Measurements from ENCODE around the gene A1BG.
"Not testable (repeated sequence)": the region's sequence is repeated elsewhere in the genome, so short reads cannot be mapped to it uniquely, and the experiment has no call there.

A1BG gene

GRCh38 chr19:58361900-58362271, 8.6 kb upstream of the A1BG start:
- DNase-seq (ENCODE audit: low read depth in 2 of 3, low spot score in 1 of 3) = peak; percentile 25 to 47 (median 47)

DNA sequence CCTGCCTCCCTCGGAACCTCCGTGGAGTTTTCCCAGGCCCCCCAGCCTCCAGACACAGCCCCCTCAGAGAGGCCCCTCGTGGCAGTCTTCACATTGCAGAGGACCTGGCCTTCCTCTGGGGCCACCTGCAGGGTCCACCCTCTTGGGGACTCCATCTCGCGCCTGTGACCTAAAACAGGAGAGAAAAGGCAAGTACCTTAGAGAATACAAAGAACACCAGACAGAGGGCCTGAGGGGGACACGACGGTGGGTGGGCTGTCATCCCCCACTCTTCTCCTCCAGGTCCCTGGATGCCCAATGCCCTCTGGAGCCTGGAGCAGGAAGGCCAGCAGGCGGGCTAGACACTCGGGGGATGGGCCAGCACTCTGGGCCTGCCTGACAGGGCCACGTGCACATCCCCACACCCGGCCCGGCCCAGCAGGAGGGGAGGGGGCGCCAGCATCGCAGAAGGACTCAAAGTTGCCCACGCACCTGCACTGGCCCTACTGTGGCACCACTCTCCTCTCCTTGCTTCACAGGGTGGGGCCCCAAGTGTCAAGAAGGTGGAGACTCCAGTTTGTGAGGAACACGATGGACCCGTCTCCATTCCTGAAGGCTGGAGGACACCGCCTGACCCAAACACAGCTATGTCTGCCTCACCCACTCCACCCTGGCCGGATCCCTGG, 4.3 kb upstream of the A1BG start:
- no peak for DNase-seq (ENCODE audit: low read depth in 2 of 3, low spot score in 1 of 3)

DNA sequence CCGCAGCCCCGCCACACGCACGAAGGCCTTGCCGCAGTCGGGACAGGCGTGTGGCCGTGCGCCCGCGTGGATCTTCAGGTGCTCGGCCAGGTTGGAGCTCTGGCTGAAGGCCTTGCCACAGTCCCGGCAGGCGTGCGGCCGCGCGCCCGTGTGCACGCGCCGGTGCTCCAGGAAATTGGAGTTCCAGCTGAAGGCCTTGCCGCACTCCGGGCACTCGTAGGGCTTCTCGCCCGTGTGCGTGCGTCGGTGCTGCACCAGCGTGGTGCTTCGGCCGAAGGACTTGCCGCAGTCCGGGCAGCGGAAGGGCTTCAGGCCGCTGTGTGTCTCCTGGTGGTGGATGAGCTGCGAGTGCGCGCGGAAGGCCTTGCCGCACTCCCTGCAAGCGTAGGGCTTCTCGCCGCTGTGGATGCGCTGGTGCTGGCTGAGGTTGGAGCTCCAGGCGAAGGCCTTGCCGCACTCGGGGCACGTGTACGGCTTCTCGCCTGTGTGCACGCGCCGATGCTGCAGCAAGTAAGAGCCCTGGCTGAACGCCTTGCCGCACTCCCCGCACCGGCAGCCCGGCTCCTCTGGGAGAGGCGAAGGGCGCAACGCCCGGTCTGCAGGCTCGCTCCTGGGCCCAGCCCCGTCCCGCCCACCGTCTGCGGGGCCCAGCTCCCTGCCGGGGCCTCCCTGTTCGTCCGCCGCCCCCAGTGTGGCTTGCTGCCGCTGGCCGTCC, 3.6 kb upstream of the A1BG start:
- no peak for DNase-seq (ENCODE audit: low read depth in 2 of 3, low spot score in 1 of 3)

DNA sequence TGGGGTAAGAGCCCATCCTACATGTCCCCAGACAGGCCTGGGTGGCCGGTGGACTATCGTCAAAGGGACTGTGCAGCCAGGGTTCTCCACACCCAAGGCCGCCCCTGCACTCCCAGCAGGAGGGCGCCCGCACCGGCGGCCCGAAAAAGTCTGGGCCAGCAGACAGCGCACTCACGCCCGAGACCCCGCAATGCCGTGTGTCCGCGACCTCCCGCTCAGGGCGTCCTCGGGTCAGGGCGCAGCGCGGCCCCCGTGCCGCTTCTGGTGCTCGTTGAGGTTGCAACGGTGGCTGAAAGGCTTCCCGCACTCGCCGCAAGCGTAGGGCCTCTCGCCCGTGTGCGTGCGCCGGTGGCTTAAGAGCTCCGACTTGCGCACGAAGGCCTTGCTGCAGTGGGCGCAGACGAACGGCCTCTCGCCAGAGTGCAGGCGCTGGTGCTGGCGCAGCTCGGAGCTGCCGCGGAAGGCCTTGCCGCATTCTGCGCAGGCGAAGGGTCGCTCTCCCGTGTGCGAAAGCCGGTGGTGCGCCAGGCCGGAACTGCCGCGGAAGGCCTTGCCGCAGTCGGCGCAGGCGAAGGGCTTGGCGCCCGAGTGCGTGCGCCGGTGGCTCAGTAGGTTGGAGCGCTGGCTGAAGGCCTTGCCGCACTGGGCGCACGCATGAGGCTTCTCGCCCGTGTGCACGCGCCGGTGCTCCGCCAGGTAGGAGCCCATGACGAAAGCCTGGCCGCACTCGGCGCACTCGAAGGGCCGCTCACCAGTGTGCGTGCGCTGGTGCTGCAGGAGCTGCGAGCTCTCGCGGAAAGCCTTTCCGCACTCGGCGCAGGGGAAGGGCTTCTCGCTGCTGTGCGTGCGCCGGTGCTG, 2.8 kb upstream of the A1BG start:
- DNase-seq (ENCODE audit: low read depth in 2 of 3, low spot score in 1 of 3) = no peak

GRCh38 chr19:58355215-58355796, 2.0 kb upstream of the A1BG start:
- no peak for DNase-seq (ENCODE audit: low read depth in 2 of 3, low spot score in 1 of 3)

DNA sequence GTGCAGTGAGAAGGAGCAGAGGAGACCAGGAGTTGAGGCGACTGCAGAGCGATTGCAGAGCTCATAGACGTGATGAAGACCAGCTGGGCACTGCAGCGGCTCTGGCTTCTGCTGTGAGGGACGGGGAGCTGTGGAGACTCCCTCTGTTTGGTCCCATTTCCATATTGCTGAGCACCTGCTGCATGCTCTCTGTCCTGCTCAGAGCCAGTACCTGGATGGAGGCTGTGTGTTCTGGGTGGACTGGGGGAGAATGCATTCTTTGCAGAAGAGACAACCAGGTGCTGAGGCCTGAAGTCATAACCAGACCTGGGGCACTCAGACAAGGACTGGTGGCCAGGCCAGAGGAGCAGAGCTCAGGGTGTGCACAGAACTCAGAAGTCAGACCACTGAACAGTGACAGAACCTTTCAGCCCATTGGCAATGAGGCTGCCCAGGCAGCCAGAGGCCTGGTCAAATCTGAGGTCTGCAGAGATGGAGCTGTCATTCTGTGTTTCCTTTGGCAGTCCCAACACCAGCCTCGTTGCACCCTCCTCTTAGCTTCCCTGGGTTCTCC, 1.3 kb upstream of the A1BG start:
- no peak for DNase-seq (ENCODE audit: low read depth in 2 of 3, low spot score in 1 of 3)

DNA sequence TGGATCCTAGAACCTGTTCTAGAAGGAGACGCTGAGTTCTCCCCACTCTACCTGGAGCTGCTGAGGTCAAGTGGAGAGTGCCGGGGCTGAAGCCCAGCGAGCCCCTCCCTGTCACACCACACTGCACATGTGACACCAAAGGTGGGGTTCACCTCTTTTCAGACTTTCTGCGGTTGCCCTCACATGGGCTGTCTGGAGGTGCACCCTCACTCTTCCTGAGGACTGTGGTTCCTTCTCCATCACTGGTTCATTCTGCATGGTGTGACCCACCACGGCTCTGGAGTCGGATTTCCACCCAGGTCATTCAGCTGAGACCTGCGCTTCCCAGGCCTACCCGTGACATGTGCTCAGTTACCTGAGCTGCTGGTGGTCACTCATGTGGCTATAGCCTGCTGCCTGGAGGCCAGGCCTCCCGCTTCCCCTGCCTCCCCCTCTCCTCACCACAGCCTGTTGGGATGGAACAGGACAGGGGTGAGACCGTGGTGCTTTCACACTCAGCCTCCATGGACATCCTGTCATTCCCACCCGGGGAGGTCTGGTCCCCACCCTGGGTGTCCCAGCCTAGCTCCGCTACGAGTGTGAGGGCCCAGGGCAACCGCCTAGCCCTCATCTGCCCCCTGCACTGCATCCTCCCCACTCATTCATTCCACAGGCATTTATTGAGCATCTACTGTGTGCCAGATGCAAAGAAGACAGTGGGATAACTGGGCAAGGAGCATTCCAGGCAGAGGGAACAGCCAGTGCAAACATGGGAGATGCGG, 605 bp upstream of the A1BG start:
- DNase-seq (ENCODE audit: low read depth in 2 of 3, low spot score in 1 of 3) = no peak

DNA sequence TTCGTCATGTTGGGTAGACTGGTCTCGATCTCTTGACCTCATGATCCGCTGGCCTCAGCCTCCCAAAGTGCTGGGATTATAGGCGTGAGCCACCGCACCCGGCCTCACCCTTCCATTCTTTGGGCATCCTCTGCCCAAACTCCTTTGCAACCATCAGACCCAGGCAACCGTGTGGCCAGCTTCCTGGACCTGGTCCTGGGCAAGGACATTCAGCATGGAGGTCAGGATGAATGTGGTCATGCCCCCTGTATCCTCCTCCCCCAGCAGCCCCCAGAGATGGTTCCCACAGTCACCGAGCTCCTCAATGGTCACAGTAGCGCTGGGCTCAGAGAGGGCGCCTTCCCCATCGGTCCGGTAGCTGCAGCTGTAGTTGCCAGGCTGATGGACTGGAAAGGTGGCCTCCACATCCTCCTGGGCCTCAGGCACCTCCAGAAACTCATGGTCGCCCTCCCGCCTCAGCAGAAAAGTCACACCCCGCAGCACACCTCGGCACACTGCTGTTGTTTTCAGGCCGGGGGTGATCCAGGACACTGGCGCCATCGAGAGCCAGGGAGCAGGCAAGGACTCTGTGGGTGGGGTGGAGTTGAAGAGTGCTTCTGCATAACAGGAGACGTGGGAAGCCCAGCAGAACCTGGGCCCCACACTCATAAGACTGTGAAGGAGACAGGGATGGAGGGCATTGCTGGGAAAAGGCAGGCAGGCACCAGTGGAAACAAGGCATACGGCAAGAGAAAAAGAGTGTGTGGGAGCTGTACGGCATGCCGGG, 1.1 kb downstream of the A1BG start:
- DNase-seq (ENCODE audit: low read depth in 2 of 3, low spot score in 1 of 3) = no peak

GRCh38 chr19:58351558-58351878, 1.8 kb downstream of the A1BG start:
- no peak for DNase-seq (ENCODE audit: low read depth in 2 of 3, low spot score in 1 of 3)

- DNase-seq (ENCODE audit: low read depth in 2 of 3, low spot score in 1 of 3) = no peak
Observed at GRCh38 chr19:58350871-58351557, 2.3 kb downstream of the A1BG start.

GRCh38 chr19:58350001-58350861, 3.1 kb downstream of the A1BG start:
- DNase-seq (ENCODE audit: low read depth in 2 of 3, low spot score in 1 of 3) = no peak

- no peak for DNase-seq (ENCODE audit: low read depth in 2 of 3, low spot score in 1 of 3)
Observed at GRCh38 chr19:58349590-58349989, 3.7 kb downstream of the A1BG start.

DNA sequence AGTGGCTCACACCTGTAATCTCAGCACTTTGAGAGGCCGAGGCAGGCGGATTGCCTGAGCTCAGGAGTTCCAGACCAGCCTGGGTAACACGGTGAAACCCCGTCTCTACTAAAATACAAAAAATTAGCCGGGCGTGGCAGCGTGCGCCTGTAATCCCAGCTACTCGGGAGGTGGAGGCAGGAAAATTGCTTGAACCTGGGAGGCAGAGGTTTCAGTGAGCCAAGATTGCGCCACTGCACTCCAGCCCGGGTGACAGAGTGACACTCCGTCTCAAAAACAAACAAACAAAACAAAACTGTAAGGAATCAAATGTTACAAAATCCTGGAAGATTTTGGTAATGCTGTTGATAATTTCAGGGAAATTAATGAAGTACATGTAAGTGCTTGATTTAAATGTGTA, 5.2 kb downstream of the A1BG start:
- DNase-seq (ENCODE audit: low read depth in 2 of 3, low spot score in 1 of 3) = not testable (repeated sequence)

DNA sequence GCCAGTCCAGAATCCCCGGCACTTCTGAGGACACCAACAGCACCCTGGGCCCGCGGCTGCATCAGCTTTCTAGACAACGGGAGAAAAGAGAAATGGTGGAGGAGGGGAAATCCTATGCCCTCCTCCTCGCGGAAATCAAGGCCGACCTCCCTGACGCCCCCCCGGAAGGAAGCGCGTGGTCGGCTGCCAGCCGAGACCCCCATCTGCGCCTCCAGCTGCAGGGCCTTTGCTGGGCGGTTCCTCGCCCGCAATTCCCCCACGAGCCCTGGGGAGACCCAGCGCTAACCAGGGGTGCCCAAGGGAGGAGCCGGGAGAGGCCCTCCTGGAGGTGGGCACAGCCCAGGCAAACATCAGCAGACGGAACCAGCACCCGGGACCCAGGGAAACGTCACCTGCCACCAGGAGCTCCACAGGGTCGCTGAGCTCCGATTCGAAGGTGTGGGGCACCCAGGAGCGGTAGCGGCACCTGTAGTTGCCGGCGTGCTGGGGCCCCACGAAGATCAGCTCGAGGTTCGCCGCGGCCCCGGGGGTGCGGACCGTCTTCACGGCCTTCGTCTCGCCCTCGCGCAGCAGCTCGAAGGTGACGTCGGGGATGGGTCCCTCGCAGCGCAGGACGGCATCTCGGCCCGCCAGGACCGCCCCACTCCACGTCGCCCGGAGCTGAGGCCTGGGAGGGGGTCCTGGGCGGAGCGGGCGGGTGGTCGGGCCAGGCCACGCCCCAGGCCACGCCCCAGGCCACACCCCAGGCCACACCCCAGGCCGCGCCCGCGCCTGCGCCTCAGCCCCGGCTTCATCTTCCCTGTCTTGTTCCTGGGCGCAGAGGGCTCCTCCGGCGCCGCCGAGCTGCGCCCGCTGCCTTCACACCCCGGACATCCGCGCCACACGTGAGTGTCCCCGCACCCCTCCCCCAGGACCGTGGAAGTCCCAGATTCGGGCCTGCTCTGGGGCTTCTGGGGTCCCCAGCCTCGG, 6.0 kb downstream of the A1BG start:
- DNase-seq (ENCODE audit: low read depth in 2 of 3, low spot score in 1 of 3) = peak; percentile 38 to 57 (median 42)

GRCh38 chr19:58345558-58345957, 7.7 kb downstream of the A1BG start:
- DNase-seq (ENCODE audit: low read depth in 2 of 3, low spot score in 1 of 3) = no peak

DNA sequence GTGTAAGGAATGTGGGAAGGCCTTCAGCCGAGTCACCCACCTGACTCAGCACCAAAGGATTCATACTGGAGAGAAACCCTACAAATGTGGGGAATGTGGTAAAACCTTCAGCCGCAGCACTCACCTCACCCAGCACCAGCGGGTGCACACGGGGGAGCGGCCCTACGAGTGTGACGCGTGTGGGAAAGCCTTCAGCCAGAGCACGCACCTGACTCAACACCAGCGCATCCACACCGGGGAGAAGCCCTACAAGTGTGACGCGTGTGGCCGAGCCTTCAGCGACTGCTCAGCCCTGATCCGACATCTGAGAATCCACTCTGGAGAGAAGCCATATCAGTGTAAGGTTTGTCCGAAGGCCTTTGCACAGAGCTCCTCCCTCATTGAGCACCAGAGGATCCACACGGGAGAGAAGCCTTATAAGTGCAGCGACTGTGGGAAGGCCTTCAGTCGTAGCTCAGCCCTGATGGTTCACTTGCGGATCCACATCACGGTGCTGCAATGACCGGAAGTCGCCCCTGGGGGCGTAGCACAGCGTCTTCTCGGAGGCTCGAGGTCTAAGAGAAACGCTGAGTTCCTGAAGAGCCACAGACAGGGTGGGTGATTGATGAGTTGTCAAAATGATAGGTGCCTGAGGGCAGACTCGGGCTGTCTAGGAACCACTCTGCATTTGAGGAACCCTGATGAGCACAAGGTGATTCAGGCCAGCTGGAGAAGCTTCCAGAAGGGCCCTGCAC, 14.3 kb downstream of the A1BG start:
- no peak for DNase-seq (ENCODE audit: low read depth in 2 of 3, low spot score in 1 of 3)

- no peak for DNase-seq (ENCODE audit: low read depth in 2 of 3, low spot score in 1 of 3)
Observed at GRCh38 chr19:58338336-58338735, 15.0 kb downstream of the A1BG start.
